ENCODE measurements around the gene FBXL20.

The FBXL20 gene

DNA sequence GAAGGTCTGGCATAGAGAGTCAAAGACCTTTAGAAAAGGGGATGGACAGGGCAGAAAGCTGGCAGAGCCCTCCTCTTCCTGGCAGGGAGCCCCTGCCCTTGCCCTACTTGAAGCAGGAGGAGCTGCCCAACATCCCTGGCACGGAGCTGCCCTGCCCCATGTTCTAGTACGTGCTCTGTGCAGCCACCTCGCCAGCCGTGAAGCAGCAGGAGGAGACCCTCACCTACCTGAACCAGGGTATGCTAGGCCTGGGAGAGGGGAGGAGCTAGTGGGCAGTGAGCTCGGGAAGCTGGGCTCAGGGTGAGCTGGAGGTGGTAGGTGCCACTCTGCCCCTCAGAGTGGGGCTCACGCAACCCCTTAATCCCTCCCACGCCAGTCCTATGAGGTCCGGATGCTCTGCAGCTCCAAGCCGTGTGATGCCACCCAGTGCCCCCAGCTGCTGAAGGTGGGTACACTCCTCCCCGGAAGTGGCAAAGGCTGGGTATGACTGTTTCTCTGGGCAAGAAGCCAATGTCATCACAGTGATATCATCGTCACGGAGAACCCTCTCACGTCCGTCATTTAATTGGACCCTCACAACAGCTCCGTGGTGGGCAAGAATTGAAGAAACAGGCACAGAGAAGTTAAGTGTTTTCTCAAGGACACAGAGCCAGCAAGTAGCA lies 163.0 kb downstream of the FBXL20 start (continued):
- TF ChIP-seq ZNF202 (tag by site-specific recombination; IDR thresholded peaks at IDR 0.05; ENCODE audit: borderline replicate concordance), result no peak

DNA sequence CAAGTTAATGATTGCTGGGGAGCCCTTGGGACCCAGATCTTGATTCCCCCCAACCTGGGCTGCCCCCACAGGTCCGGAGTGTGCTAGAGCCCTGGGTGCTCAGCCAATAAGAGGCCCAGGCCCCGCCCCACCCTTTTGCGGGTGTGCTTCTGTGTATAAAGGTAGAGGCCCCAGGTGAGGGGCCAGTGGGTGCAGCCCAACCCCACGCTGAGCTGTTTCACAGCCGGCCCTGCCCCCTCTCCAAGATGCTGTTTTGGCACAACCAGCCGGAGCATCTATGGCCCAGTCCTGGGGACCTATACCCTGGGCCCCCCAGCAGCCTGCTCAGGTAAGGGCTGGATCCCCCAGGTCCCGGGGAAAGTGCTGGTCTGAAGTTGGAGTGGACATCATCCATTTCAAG lies 163.8 kb downstream of the FBXL20 start:
- Histone ChIP-seq H3K4me3 (ENCODE audit: low read depth, low read length) (no peak overlapping the region), H3K4me1 (ENCODE audit: control insufficient read depth, insufficient read depth, low read length) (no peaks in the 10 kb centered on the region; the same call in 1 of the 2 replicates), H3K36me3 (ENCODE audit: control insufficient read depth in 2 of 2, insufficient read depth in 1 of 2, low read length in 2 of 2) (no peaks in the 10 kb centered on the region), H3K27ac (ENCODE audit: extremely low read depth, low read depth, low read length) (no peak overlapping the region), H3K9me3 (ENCODE audit: control insufficient read depth, insufficient read depth, low read depth, low read length) (no peaks in the 10 kb centered on the region)
- CTCF ChIA-PET, result interaction anchor here (0.6 to 20.9 kb wide), 12 partner anchors 8 to 255 kb away, joined by 3 to 733 read pairs (median 4); partner anchors contain the start of genes RPL19 and STAC2
- POLR2A ChIA-PET, result interaction anchor here (1.2 to 6.0 kb wide), 3 partner anchors 12 to 38 kb away, joined by 3 to 47 read pairs (median 42); partner anchors contain the start of genes RPL19 and STAC2
- TF ChIP-seq, protein P1, sequence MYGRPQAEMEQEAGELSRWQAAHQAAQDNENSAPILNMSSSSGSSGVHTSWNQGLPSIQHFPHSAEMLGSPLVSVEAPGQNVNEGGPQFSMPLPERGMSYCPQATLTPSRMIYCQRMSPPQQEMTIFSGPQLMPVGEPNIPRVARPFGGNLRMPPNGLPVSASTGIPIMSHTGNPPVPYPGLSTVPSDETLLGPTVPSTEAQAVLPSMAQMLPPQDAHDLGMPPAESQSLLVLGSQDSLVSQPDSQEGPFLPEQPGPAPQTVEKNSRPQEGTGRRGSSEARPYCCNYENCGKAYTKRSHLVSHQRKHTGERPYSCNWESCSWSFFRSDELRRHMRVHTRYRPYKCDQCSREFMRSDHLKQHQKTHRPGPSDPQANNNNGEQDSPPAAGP (tag by site-specific recombination; IDR thresholded peaks at IDR 0.05), result no peak
- TF ChIP-seq, protein P2, sequence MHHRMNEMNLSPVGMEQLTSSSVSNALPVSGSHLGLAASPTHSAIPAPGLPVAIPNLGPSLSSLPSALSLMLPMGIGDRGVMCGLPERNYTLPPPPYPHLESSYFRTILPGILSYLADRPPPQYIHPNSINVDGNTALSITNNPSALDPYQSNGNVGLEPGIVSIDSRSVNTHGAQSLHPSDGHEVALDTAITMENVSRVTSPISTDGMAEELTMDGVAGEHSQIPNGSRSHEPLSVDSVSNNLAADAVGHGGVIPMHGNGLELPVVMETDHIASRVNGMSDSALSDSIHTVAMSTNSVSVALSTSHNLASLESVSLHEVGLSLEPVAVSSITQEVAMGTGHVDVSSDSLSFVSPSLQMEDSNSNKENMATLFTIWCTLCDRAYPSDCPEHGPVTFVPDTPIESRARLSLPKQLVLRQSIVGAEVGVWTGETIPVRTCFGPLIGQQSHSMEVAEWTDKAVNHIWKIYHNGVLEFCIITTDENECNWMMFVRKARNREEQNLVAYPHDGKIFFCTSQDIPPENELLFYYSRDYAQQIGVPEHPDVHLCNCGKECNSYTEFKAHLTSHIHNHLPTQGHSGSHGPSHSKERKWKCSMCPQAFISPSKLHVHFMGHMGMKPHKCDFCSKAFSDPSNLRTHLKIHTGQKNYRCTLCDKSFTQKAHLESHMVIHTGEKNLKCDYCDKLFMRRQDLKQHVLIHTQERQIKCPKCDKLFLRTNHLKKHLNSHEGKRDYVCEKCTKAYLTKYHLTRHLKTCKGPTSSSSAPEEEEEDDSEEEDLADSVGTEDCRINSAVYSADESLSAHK (tag by site-specific recombination; IDR thresholded peaks at IDR 0.05), result no peak
- no peak for TF ChIP-seq ZNF558 (tag by site-specific recombination; IDR thresholded peaks at IDR 0.05)
- TF ChIP-seq GFI1B (tag by site-specific recombination; IDR thresholded peaks at IDR 0.05), result no peak
- no peak for TF ChIP-seq EGR2 (tag by site-specific recombination; IDR thresholded peaks at IDR 0.05; ENCODE audit: low read depth)
- TF ChIP-seq ZNF155 (tag by site-specific recombination; IDR thresholded peaks at IDR 0.05), result no peak
- no peak for TF ChIP-seq IKZF3 (tag by site-specific recombination; IDR thresholded peaks at IDR 0.05)
- no peak for TF ChIP-seq ZXDB (tag by site-specific recombination; IDR thresholded peaks at IDR 0.05)
- no peak for TF ChIP-seq ZNF169 (tag by site-specific recombination; IDR thresholded peaks at IDR 0.05)
- no peak for TF ChIP-seq ZNF658 (tag by site-specific recombination; IDR thresholded peaks at IDR 0.05)
- TF ChIP-seq ZNF133 (tag by site-specific recombination; IDR thresholded peaks at IDR 0.05), result no peak
- TF ChIP-seq ZNF677 (tag by site-specific recombination; IDR thresholded peaks at IDR 0.05), result no peak
- no peak for TF ChIP-seq ZNF529 (tag by site-specific recombination; IDR thresholded peaks at IDR 0.05; ENCODE audit: insufficient replicate concordance)

DNA sequence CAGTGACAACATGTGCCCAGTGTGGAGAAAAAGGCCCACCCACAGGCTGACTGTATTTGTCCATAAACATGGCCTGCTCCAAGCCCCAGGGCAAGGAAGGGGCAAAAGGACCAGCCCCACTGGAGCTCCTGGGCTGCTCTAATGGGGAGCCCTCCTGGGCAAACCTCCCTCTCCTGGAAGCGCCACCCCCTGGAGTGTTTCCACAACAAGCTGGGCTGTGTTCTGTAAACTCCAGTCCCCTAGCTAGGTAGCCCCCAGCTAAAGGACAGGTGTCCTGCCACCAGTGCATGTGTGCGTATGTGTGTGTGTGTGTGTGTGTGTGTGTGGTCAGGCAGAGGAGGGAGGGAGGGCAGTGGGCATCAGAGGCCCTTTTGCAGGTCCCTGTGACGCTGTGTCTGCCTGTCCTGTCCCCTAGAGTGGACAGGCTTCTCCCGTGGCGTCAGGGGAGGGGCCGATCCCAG lies 164.4 kb downstream of the FBXL20 start:
- ChIA-PET CTCF (interaction anchor here (0.6 to 20.9 kb wide), 15 partner anchors 7 to 364 kb away, joined by 3 to 733 read pairs (median 5); partner anchors contain the start of genes ARL5C, RPL19 and STAC2), POLR2A (interaction anchor here (1.4 to 6.0 kb wide), 4 partner anchors 31 to 367 kb away, joined by 4 to 47 read pairs (median 23); partner anchors contain the start of genes LASP1 and RPL19)
- no peaks in the 10 kb centered on the region for H3K36me3 ChIP-seq (ENCODE audit: control insufficient read depth in 2 of 2, insufficient read depth in 1 of 2, low read length in 2 of 2)
- H3K9me3 ChIP-seq (ENCODE audit: control insufficient read depth, insufficient read depth, low read depth, low read length), result no peaks in the 10 kb centered on the region
- no peak overlapping the region for H3K27ac ChIP-seq (ENCODE audit: extremely low read depth, low read depth, low read length)
- no peak overlapping the region for H3K4me3 ChIP-seq (ENCODE audit: low read depth, low read length)
- H3K4me1 ChIP-seq (ENCODE audit: control insufficient read depth, insufficient read depth, low read length), result no peaks in the 10 kb centered on the region; the same call in 1 of the 2 replicates
- TF ChIP-seq ZNF621 (tag by site-specific recombination; IDR thresholded peaks at IDR 0.05) (no peak), ZNF791 (tag by site-specific recombination; IDR thresholded peaks at IDR 0.05) (no peak), ZNF202 (tag by site-specific recombination; IDR thresholded peaks at IDR 0.05; ENCODE audit: borderline replicate concordance) (no peak), ZNF629 (tag by site-specific recombination; IDR thresholded peaks at IDR 0.05) (no peak), ZNF292 (tag by site-specific recombination; IDR thresholded peaks at IDR 0.05; ENCODE audit: borderline replicate concordance, low read depth) (no peak), ZNF626 (tag by site-specific recombination; IDR thresholded peaks at IDR 0.05) (no peak), ZNF324 (tag by site-specific recombination; IDR thresholded peaks at IDR 0.05) (no peak), ZNF792 (tag by site-specific recombination; IDR thresholded peaks at IDR 0.05) (no peak)
- TF ChIP-seq, protein P3, sequence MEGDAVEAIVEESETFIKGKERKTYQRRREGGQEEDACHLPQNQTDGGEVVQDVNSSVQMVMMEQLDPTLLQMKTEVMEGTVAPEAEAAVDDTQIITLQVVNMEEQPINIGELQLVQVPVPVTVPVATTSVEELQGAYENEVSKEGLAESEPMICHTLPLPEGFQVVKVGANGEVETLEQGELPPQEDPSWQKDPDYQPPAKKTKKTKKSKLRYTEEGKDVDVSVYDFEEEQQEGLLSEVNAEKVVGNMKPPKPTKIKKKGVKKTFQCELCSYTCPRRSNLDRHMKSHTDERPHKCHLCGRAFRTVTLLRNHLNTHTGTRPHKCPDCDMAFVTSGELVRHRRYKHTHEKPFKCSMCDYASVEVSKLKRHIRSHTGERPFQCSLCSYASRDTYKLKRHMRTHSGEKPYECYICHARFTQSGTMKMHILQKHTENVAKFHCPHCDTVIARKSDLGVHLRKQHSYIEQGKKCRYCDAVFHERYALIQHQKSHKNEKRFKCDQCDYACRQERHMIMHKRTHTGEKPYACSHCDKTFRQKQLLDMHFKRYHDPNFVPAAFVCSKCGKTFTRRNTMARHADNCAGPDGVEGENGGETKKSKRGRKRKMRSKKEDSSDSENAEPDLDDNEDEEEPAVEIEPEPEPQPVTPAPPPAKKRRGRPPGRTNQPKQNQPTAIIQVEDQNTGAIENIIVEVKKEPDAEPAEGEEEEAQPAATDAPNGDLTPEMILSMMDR (tag by site-specific recombination; IDR thresholded peaks at IDR 0.05), result 0 out of 2 replicates have a peak, but pooled peaks have one; percentile 20
- TF ChIP-seq, protein P2 (tag by site-specific recombination; IDR thresholded peaks at IDR 0.05), result no peak

Measured in HEK293 (cell line).